ENCODE data around the gene DNAL1. TPM values are rescaled to one million over a fixed set of nuclear protein-coding genes. Genes with fewer than 3 reads are reported as not detected.
"Not testable (repeated sequence)": the region's sequence is repeated elsewhere in the genome, so short reads cannot be mapped to it uniquely, and the experiment has no call there.

The DNAL1 gene
- polyA plus RNA-seq, 1 donor (not counting 4 experiments of a cell fraction or from before 2014, with no cell fraction given), result 8.4 TPM

DNA sequence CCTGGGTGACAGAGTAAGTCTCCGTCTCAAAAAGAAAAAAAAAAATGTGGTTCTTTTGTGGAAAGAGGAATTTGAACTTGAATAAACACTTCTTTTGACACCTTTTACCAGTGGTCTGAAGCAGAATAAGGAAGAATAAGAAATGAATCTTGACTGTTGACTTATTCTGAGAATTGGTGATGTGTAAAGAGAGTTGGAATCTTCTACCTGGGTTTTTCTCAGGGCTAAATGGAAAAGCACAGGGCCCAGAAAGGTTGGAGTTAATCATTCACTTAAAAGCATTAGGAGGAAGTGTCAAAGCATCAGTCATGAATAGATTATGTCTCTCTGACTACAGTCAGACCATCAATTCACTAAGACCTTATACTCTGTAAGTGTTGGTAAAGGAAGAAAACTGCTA, 55.5 kb downstream of the DNAL1 start:
- H3K9me1 ChIP-seq (ENCODE audit: control insufficient read depth, extremely low read depth, insufficient read depth, low read length), result no peaks in the 10 kb centered on the region
- no peaks in the 10 kb centered on the region for H3K27me3 ChIP-seq (ENCODE audit: control insufficient read depth, extremely low read depth, insufficient read depth, low read length)
- no peak overlapping the region for H3K4me2 ChIP-seq (ENCODE audit: control insufficient read depth, extremely low read depth, insufficient read depth, low read depth, low read length)
- no peaks in the 10 kb centered on the region for H3K36me3 ChIP-seq (ENCODE audit: control insufficient read depth in 2 of 2, extremely low read depth in 1 of 2, insufficient read depth in 2 of 2, low read length in 2 of 2)
- DNase-seq (ENCODE audit: low read depth, low spot score) (no peak), FAIRE-seq (no peak)
- H2AFZ ChIP-seq (ENCODE audit: control insufficient read depth, low read length), result no peak overlapping the region
- H3K4me1 ChIP-seq (ENCODE audit: control insufficient read depth, extremely low read depth, insufficient read depth, low read length), result peaks cover 10% of the 10 kb centered on the region
- TF ChIP-seq, protein P1, sequence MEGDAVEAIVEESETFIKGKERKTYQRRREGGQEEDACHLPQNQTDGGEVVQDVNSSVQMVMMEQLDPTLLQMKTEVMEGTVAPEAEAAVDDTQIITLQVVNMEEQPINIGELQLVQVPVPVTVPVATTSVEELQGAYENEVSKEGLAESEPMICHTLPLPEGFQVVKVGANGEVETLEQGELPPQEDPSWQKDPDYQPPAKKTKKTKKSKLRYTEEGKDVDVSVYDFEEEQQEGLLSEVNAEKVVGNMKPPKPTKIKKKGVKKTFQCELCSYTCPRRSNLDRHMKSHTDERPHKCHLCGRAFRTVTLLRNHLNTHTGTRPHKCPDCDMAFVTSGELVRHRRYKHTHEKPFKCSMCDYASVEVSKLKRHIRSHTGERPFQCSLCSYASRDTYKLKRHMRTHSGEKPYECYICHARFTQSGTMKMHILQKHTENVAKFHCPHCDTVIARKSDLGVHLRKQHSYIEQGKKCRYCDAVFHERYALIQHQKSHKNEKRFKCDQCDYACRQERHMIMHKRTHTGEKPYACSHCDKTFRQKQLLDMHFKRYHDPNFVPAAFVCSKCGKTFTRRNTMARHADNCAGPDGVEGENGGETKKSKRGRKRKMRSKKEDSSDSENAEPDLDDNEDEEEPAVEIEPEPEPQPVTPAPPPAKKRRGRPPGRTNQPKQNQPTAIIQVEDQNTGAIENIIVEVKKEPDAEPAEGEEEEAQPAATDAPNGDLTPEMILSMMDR (optimal IDR thresholded peaks at IDR 0.05 in 1 of 3, IDR thresholded peaks at IDR 0.05 in 1 of 3, conservative IDR thresholded peaks at IDR 0.05 in 1 of 3; ENCODE audit: extremely low read depth in 1 of 3, insufficient read depth in 2 of 3, low read length in 3 of 3), result no peak
- no peak for TF ChIP-seq EZH2 (IDR thresholded peaks at IDR 0.05; ENCODE audit: low read length)
- dilution Hi-C loops (cut with MboI; ENCODE audit: extremely low pct_ligation_motif_present, low sequenced_read_pairs), result no loop called here
- no peaks in the 10 kb centered on the region for H3K9me3 ChIP-seq (ENCODE audit: control insufficient read depth, low read depth, low read length)
- no peaks in the 10 kb centered on the region for H3K79me2 ChIP-seq (ENCODE audit: control insufficient read depth, insufficient read depth, low read length)
- no peak overlapping the region for H3K4me3 ChIP-seq (ENCODE audit: control insufficient read depth in 2 of 3, extremely low read depth in 1 of 3, insufficient read depth in 2 of 3, low read depth in 1 of 3, low read length in 3 of 3)
- no peak overlapping the region for H3K27ac ChIP-seq (ENCODE audit: control insufficient read depth, insufficient read depth, low read length)
- H4K20me1 ChIP-seq (ENCODE audit: control insufficient read depth, extremely low read depth, insufficient read depth, low read length), result no peaks in the 10 kb centered on the region
- H3K9ac ChIP-seq (ENCODE audit: control insufficient read depth, extremely low read depth, insufficient read depth, low read length), result no peak overlapping the region

DNA sequence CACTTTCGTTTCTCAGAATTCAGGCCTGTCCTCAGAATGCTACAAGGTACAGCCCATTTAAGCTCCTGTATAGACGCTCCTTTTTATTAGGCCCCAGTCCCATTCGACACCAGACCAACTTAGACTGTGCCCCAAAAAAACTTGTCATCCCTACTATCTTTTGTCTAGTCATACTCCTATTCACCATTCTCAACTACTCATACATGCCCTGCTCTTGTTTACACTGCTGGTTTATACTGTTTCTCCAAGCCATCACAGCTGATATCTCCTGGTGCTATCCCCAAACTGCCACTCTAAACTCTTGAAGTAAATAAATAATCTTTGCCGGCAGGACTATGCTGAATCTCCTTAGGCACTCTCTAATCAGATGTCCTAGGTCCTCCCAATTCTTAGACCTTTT, 63.3 kb downstream of the DNAL1 start:
- H3K27ac ChIP-seq (ENCODE audit: control insufficient read depth, insufficient read depth, low read length); H3K79me2 ChIP-seq (ENCODE audit: control insufficient read depth, insufficient read depth, low read length); H3K4me3 ChIP-seq (ENCODE audit: control insufficient read depth in 2 of 3, extremely low read depth in 1 of 3, insufficient read depth in 2 of 3, low read depth in 1 of 3, low read length in 3 of 3); H3K27me3 ChIP-seq (ENCODE audit: control insufficient read depth, extremely low read depth, insufficient read depth, low read length); H3K9ac ChIP-seq (ENCODE audit: control insufficient read depth, extremely low read depth, insufficient read depth, low read length); dilution Hi-C loops (cut with MboI; ENCODE audit: extremely low pct_ligation_motif_present, low sequenced_read_pairs); FAIRE-seq; H3K9me3 ChIP-seq (ENCODE audit: control insufficient read depth, low read depth, low read length); H3K9me1 ChIP-seq (ENCODE audit: control insufficient read depth, extremely low read depth, insufficient read depth, low read length); DNase-seq (ENCODE audit: low read depth, low spot score); H3K4me2 ChIP-seq (ENCODE audit: control insufficient read depth, extremely low read depth, insufficient read depth, low read depth, low read length); H4K20me1 ChIP-seq (ENCODE audit: control insufficient read depth, extremely low read depth, insufficient read depth, low read length); H3K36me3 ChIP-seq (ENCODE audit: control insufficient read depth in 2 of 2, extremely low read depth in 1 of 2, insufficient read depth in 2 of 2, low read length in 2 of 2); H2AFZ ChIP-seq (ENCODE audit: control insufficient read depth, low read length): not testable (repeated sequence)
- H3K4me1 ChIP-seq (ENCODE audit: control insufficient read depth, extremely low read depth, insufficient read depth, low read length), result peaks cover 12% of the 10 kb centered on the region

DNA sequence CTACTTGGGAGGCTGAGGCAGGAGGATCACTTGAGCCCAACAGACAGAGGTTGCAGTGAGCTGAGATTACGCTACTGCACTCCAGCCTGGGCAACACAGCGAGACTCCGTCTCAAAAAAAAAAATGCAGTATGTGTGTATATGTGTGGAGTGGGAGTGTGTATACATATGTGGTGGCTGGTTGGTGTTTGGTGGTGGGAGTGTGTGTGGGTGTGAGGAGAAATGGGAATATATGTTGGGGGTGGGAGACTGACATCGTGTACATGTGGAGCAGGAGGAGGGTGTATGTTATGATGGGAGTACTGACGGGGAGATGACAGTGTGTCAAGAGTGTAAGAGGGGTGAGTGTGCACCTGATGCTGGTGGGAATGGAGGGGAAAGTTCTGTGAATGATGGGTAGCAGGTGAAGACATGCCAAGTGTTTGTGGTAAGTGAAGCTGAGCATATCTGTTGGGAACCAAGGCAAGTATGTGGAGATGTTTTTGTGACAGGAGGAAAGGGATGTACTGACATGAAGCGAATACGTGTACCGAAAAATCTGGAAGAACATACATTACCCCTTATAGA, 65.2 kb downstream of the DNAL1 start:
- Histone ChIP-seq H3K79me2 (ENCODE audit: control insufficient read depth, insufficient read depth, low read length) (peaks cover 15% of the 10 kb centered on the region), H3K36me3 (ENCODE audit: control insufficient read depth in 2 of 2, extremely low read depth in 1 of 2, insufficient read depth in 2 of 2, low read length in 2 of 2) (no peaks in the 10 kb centered on the region), H3K27ac (ENCODE audit: control insufficient read depth, insufficient read depth, low read length) (no peak overlapping the region), H3K4me2 (ENCODE audit: control insufficient read depth, extremely low read depth, insufficient read depth, low read depth, low read length) (no peak overlapping the region), H3K9me3 (ENCODE audit: control insufficient read depth, low read depth, low read length) (no peaks in the 10 kb centered on the region), H4K20me1 (ENCODE audit: control insufficient read depth, extremely low read depth, insufficient read depth, low read length) (peaks cover 3% of the 10 kb centered on the region), H3K9ac (ENCODE audit: control insufficient read depth, extremely low read depth, insufficient read depth, low read length) (no peak overlapping the region), H3K4me3 (ENCODE audit: control insufficient read depth in 2 of 3, extremely low read depth in 1 of 3, insufficient read depth in 2 of 3, low read depth in 1 of 3, low read length in 3 of 3) (no peak overlapping the region), H2AFZ (ENCODE audit: control insufficient read depth, low read length) (no peak overlapping the region), H3K4me1 (ENCODE audit: control insufficient read depth, extremely low read depth, insufficient read depth, low read length) (peaks cover 18% of the 10 kb centered on the region), H3K9me1 (ENCODE audit: control insufficient read depth, extremely low read depth, insufficient read depth, low read length) (no peaks in the 10 kb centered on the region), H3K27me3 (ENCODE audit: control insufficient read depth, extremely low read depth, insufficient read depth, low read length) (no peaks in the 10 kb centered on the region)
- TF ChIP-seq EZH2 (IDR thresholded peaks at IDR 0.05; ENCODE audit: low read length), result no peak
- TF ChIP-seq, protein P1 (optimal IDR thresholded peaks at IDR 0.05 in 1 of 3, IDR thresholded peaks at IDR 0.05 in 1 of 3, conservative IDR thresholded peaks at IDR 0.05 in 1 of 3; ENCODE audit: extremely low read depth in 1 of 3, insufficient read depth in 2 of 3, low read length in 3 of 3), result no peak
- FAIRE-seq, result no peak
- DNase-seq (ENCODE audit: low read depth, low spot score), result no peak
- dilution Hi-C loops (cut with MboI; ENCODE audit: extremely low pct_ligation_motif_present, low sequenced_read_pairs), result no loop called here

Data from keratinocyte (primary cell).